Cardiac septum (tissue), 1 donor: Measurements from ENCODE around the gene TLR7. TPM values are rescaled to one million over a fixed set of nuclear protein-coding genes. Genes with fewer than 3 reads are reported as not detected.

Experiments used
- DNase-seq: peaks from one replicate; pipeline ENCODE4 v3.0.0-alpha.2; 2020; ENCODE audit warnings: low spot score
- intact Hi-C: fragments of 100-400 bp; cut with DNase I; formaldehyde crosslinking; loops from one replicate; pipeline ENCODE4 v1.14.0; 2022
- long read RNA-seq: library from polyadenylated mRNA; unstranded; transcript quantifications from one replicate; pipeline ENCODE4 v2.0.0, GENCODE V29; 2021
- total RNA-seq: library from RNA; stranded (reverse); fragmentation: NEBNext Ultra II Directional; extraction: Animal tissue kit (Norgen Biotek cat#: 25700); gene quantifications from one replicate; pipeline ENCODE4 v1.2.1, GENCODE V29; 2021
- donor health status: DM: no; HTN: no; CAD: no.

TLR7 gene
- 0.92 TPM for total RNA-seq
- long read RNA-seq, result 0 reads

GRCh38 chrX:12866451-12867377 lies at the start of gene TLR7:
Gene TLR7, plus strand, starts transcription at chrX:12867072. Its CDS starts 507 bp downstream, at chrX:12867579.
- intact Hi-C loops, result no loop called here
- no peak for DNase-seq

- intact Hi-C loops, result loop anchor here (10.0 kb wide), 1 partner anchor 677 kb away; no protein-coding TSS in a partner anchor
- no peak for DNase-seq
Measured at GRCh38 chrX:12817528-12817927, 49.3 kb upstream of the TLR7 start.

GRCh38 chrX:12819222-12819621 lies 47.6 kb upstream of the TLR7 start:
- intact Hi-C loops, result loop anchor here (10.0 kb wide), 1 partner anchor 676 kb away; no protein-coding TSS in a partner anchor
- DNase-seq, result no peak

GRCh38 chrX:12820737-12821136 lies 46.1 kb upstream of the TLR7 start:
- intact Hi-C loops, result no loop called here
- no peak for DNase-seq

- intact Hi-C loops, result no loop called here
- DNase-seq, result no peak
Measured at GRCh38 chrX:12824944-12825343, 41.9 kb upstream of the TLR7 start.

GRCh38 chrX:12825801-12826200 lies 41.1 kb upstream of the TLR7 start:
- DNase-seq, result no peak
- intact Hi-C loops, result no loop called here

- DNase-seq, result no peak
- intact Hi-C loops, result no loop called here
Measured at GRCh38 chrX:12843061-12843667, 23.7 kb upstream of the TLR7 start.

- no peak for DNase-seq
- intact Hi-C loops, result no loop called here
Measured at GRCh38 chrX:12843668-12844279, 23.1 kb upstream of the TLR7 start.

- intact Hi-C loops, result no loop called here
- DNase-seq, result no peak
Measured at GRCh38 chrX:12844319-12844718, 22.6 kb upstream of the TLR7 start.

- intact Hi-C loops, result no loop called here
- no peak for DNase-seq
Measured at GRCh38 chrX:12865359-12865758, 1.5 kb upstream of the TLR7 start.

- intact Hi-C loops, result no loop called here
- no peak for DNase-seq
Measured at GRCh38 chrX:12867685-12868084, 813 bp downstream of the TLR7 start.

GRCh38 chrX:12868747-12869146 lies 1.9 kb downstream of the TLR7 start:
- no peak for DNase-seq
- intact Hi-C loops, result no loop called here

GRCh38 chrX:12871257-12871656 lies 4.4 kb downstream of the TLR7 start:
- intact Hi-C loops, result no loop called here
- no peak for DNase-seq

- DNase-seq, result no peak
- intact Hi-C loops, result no loop called here
Measured at GRCh38 chrX:12872741-12873140, 5.9 kb downstream of the TLR7 start.

GRCh38 chrX:12874581-12874980 lies 7.7 kb downstream of the TLR7 start:
- intact Hi-C loops, result no loop called here

GRCh38 chrX:12877386-12877785 lies 10.5 kb downstream of the TLR7 start:
- intact Hi-C loops, result no loop called here

More at GRCh38 chrX:12874581-12874980, 7.7 kb downstream of the TLR7 start:
- DNase-seq, result no peak

GRCh38 chrX:12878536-12878935 lies 11.7 kb downstream of the TLR7 start:
- intact Hi-C loops, result no loop called here
- DNase-seq, result no peak

More at GRCh38 chrX:12877386-12877785, 10.5 kb downstream of the TLR7 start:
- no peak for DNase-seq

- intact Hi-C loops, result no loop called here
- no peak for DNase-seq
Measured at GRCh38 chrX:12881914-12882313, 15.0 kb downstream of the TLR7 start.

GRCh38 chrX:12885508-12885907 lies 18.6 kb downstream of the TLR7 start:
- no peak for DNase-seq
- intact Hi-C loops, result no loop called here

- intact Hi-C loops, result no loop called here
- DNase-seq, result no peak
Measured at GRCh38 chrX:12886545-12886944, 19.7 kb downstream of the TLR7 start.
